SK-N-SH (cell line): ENCODE results near the gene MINDY1. TPM values are rescaled to one million over a fixed set of nuclear protein-coding genes. Genes with fewer than 3 reads are reported as not detected.

Experiments
- CTCF ChIA-PET: fragments of 300-600, 350-600 bp; formaldehyde crosslinking; extraction: SDS; loops from one replicate; lab custom pipeline; 2021; lab: Yijun Ruan, JAX
- POLR2A ChIA-PET: fragments of 350-600 bp; sonication (Branson Sonifier 250); formaldehyde crosslinking; extraction: SDS; loops from one replicate; lab custom pipeline; 2020; ENCODE audit warnings: antibody characterized with exemption, inconsistent platforms; lab: Yijun Ruan, JAX
- DNase-seq: peaks from one replicate; pipeline ENCODE4 v3.0.0; 2012
- H2AFZ ChIP-seq: fragments of 200-600 bp; sonication (generic); 2 replicates; pipeline ENCODE4 v1.8.1; 2016; ENCODE audit warnings: antibody characterized with exemption, mild to moderate bottlenecking, low read depth
- H3F3A ChIP-seq: fragments of 200-600 bp; sonication (generic); replicated peaks from 2 replicates; pipeline ENCODE3; 2016; ENCODE audit warnings: antibody characterized with exemption, mild to moderate bottlenecking; ENCODE audit not compliant: insufficient read depth
- H3K27ac ChIP-seq, 2 experiments: fragments of 200-500 bp in 1 of 2; fragments of 200-600 bp in 1 of 2; sonication (Bioruptor generic) in 1 of 2; sonication (generic), shearing (Covaris generic) in 1 of 2; 2 replicates each; pipeline versions ENCODE4 v1.5.1 to v1.6.1; 2014 to 2016; ENCODE audit warnings: low read depth in 2 of 2, inconsistent platforms in 1 of 2, low read length in 1 of 2, mild to moderate bottlenecking in 1 of 2, mixed read lengths in 1 of 2
- H3K27me3 ChIP-seq: fragments of 200-600 bp; sonication (generic), shearing (Covaris generic); 2 replicates; pipeline ENCODE4 v1.6.1; 2016; ENCODE audit warnings: mixed run types; ENCODE audit not compliant: insufficient read depth
- H3K36me3 ChIP-seq, 2 experiments: fragments of 200-500 bp in 1 of 2; fragments of 200-600 bp in 1 of 2; sonication (Bioruptor generic) in 1 of 2; sonication (generic) in 1 of 2; replicated peaks in 1 of 2; 2 replicates each; pipeline versions ENCODE3 to v1.5.1; 2014 to 2016; ENCODE audit warnings: low read length in 1 of 2, mild to moderate bottlenecking in 1 of 2; ENCODE audit not compliant: insufficient read depth in 2 of 2, control insufficient read depth in 1 of 2
- H3K4me1 ChIP-seq, 2 experiments: fragments of 200-500 bp in 1 of 2; fragments of 200-600 bp in 1 of 2; sonication (Bioruptor generic) in 1 of 2; sonication (generic), shearing (Covaris generic) in 1 of 2; 2 replicates each; pipeline versions ENCODE4 v1.5.1 to v1.6.1; 2014 to 2016; ENCODE audit warnings: low read depth in 1 of 2, low read length in 1 of 2, mixed run types in 1 of 2; ENCODE audit not compliant: insufficient read depth in 2 of 2, control insufficient read depth in 1 of 2
- H3K4me2 ChIP-seq: fragments of 200-600 bp; sonication (generic), shearing (Covaris generic); 2 replicates; pipeline ENCODE4 v1.6.1; 2017; ENCODE audit warnings: mixed run types
- H3K4me3 ChIP-seq, 2 experiments: fragments of 200-500 bp in 1 of 2; fragments of 200-600 bp in 1 of 2; sonication (Bioruptor generic) in 1 of 2; sonication (generic), shearing (Covaris generic) in 1 of 2; 2 replicates each; pipeline versions ENCODE4 v1.5.1 to v1.8.1; 2014 to 2016; ENCODE audit warnings: low read depth in 2 of 2, inconsistent platforms in 1 of 2, low read length in 1 of 2, mild to moderate bottlenecking in 1 of 2, mixed read lengths in 1 of 2, moderate library complexity in 1 of 2
- H3K79me2 ChIP-seq: fragments of 200-600 bp; sonication (generic); 2 replicates; pipeline ENCODE4 v1.8.1; 2017; ENCODE audit warnings: mild to moderate bottlenecking; ENCODE audit not compliant: insufficient read depth
- H3K9ac ChIP-seq: fragments of 200-600 bp; sonication (generic); 2 replicates; pipeline ENCODE4 v1.6.1; 2017; ENCODE audit warnings: mixed run types
- H3K9me2 ChIP-seq: fragments of 200-600 bp; sonication (generic); 2 replicates; pipeline ENCODE4 v1.6.1; 2017; ENCODE audit warnings: mixed run types
- H3K9me3 ChIP-seq: fragments of 200-600 bp; sonication (generic); 2 replicates; pipeline ENCODE4 v1.6.1; 2017; ENCODE audit warnings: mixed run types, mild to moderate bottlenecking, moderate library complexity
- H4K20me1 ChIP-seq: fragments of 200-600 bp; sonication (generic); 2 replicates; pipeline ENCODE4 v1.6.1; 2017; ENCODE audit warnings: mild to moderate bottlenecking, mixed run types; ENCODE audit not compliant: insufficient read depth
- ELF1 ChIP-seq: IDR thresholded peaks from 2 replicates; pipeline ENCODE4 v1.4.0; 2012
- FOXM1 ChIP-seq: IDR thresholded peaks from 2 replicates; pipeline ENCODE4 v1.4.0; 2012; ENCODE audit warnings: low read depth, mild to moderate bottlenecking
- GABPA ChIP-seq: IDR thresholded peaks from 2 replicates; pipeline ENCODE4 v1.4.0; 2012; ENCODE audit warnings: low read depth, mild to moderate bottlenecking
- GATA2 ChIP-seq: sonication (generic); formaldehyde crosslinking; IDR thresholded peaks from 2 replicates; pipeline ENCODE4 v1.5.0; 2020; ENCODE audit warnings: mild to moderate bottlenecking, missing genetic modification reagents
- JUND ChIP-seq: IDR thresholded peaks from 2 replicates; pipeline ENCODE4 v1.4.0; 2012
- MAX ChIP-seq: IDR thresholded peaks from 2 replicates; pipeline ENCODE4 v1.4.0; 2012; ENCODE audit warnings: low read depth
- PBX3 ChIP-seq: IDR thresholded peaks from 2 replicates; pipeline ENCODE4; 2012
- POLR2AphosphoS5 ChIP-seq: IDR thresholded peaks from 2 replicates; pipeline ENCODE4 v1.6.1; 2012; ENCODE audit warnings: low read depth, low read length
- RAD21 ChIP-seq: IDR thresholded peaks from 2 replicates; pipeline ENCODE4 v1.6.1; 2012; ENCODE audit warnings: mild to moderate bottlenecking, low read length
- RCOR1 ChIP-seq: fragments of 150-350 bp; IDR thresholded peaks from 2 replicates; pipeline ENCODE4 v1.6.1; 2017; ENCODE audit warnings: antibody characterized with exemption, low read length
- REST ChIP-seq: IDR thresholded peaks from 2 replicates; pipeline ENCODE4 v1.6.1; 2012; ENCODE audit warnings: mild to moderate bottlenecking, low read depth, low read length, moderate library complexity
- SMC3 ChIP-seq: IDR thresholded peaks from 2 replicates; pipeline ENCODE4 v1.6.1; 2012; ENCODE audit warnings: low read depth, low read length, improper control_type of control experiment
- TAF1 ChIP-seq: IDR thresholded peaks from 2 replicates; pipeline ENCODE4 v1.6.1; 2012; ENCODE audit warnings: low read depth, mild to moderate bottlenecking, low read length, moderate library complexity, borderline replicate concordance
- TEAD4 ChIP-seq: IDR thresholded peaks from 2 replicates; pipeline ENCODE4 v1.4.0; 2012; ENCODE audit warnings: mild to moderate bottlenecking, borderline replicate concordance; ENCODE audit not compliant: insufficient read depth
- USF1 ChIP-seq: IDR thresholded peaks from 2 replicates; pipeline ENCODE4 v1.4.0; 2012; ENCODE audit warnings: low read depth, borderline replicate concordance
- YY1 ChIP-seq: IDR thresholded peaks from 2 replicates; pipeline ENCODE4 v1.4.0; 2012; ENCODE audit warnings: low read depth, mild to moderate bottlenecking
- ZBTB33 ChIP-seq: IDR thresholded peaks from 2 replicates; pipeline ENCODE4 v1.4.0; 2012; ENCODE audit warnings: low read depth, borderline replicate concordance
- WGBS: methylation state at CpG from one replicate; pipeline ENCODE4 v1.1.6; 2017; ENCODE audit warnings: low lambda C conversion rate; 5-methylcytosine and 5-hydroxymethylcytosine counted together
- polyA plus RNA-seq, 3 experiments: library from polyadenylated mRNA; depleted of rRNA; stranded (reverse); fragments of >200 nt; gene quantifications; 2 replicates each; pipeline ENCODE4 v1.2.3, GENCODE V29; 2012

MINDY1 gene
- polyA plus RNA-seq, 1 of the 3 experiments (the other 2 are of a cell fraction) = 6.0 TPM

- H3K79me2 ChIP-seq = no peaks in the 10 kb centered on the region
- no peak overlapping the region for H3K27ac ChIP-seq
- H2AFZ ChIP-seq = no peak overlapping the region
- H4K20me1 ChIP-seq = no peaks in the 10 kb centered on the region
- no peaks in the 10 kb centered on the region for H3K9me2 ChIP-seq
- no peak overlapping the region for H3K4me2 ChIP-seq
- H3K4me1 ChIP-seq = no peaks in the 10 kb centered on the region; a peak in 1 of 4 replicates
- no peak overlapping the region for H3K9ac ChIP-seq
- H3F3A ChIP-seq = no peaks in the 10 kb centered on the region
- no peaks in the 10 kb centered on the region for H3K9me3 ChIP-seq
- DNase-seq = no peak
- peaks cover 0 to 11% of the 10 kb centered on the region in 2 experiments for H3K36me3 ChIP-seq
- WGBS = 69% methylated on average over 4 of the region's 5 CpGs
- TF ChIP-seq RCOR1 (no peak), GABPA (no peak), ELF1 (no peak), SMC3 (no peak), GATA2 (CRISPR knock-in tag) (no peak), POLR2AphosphoS5 (no peak), JUND (no peak), TAF1 (no peak), ZBTB33 (no peak)
- TF ChIP-seq, all 33 proteins: peak for 0
- POLR2A ChIA-PET = no interaction called here
- H3K4me3 ChIP-seq = no peak overlapping the region
- no peaks in the 10 kb centered on the region for H3K27me3 ChIP-seq
- CTCF ChIA-PET = interaction anchor here (0.6 to 15.9 kb wide), 4 partner anchors 7 to 718 kb away, joined by 3 to 371 read pairs (median 41); partner anchors contain the start of genes ANXA9, CERS2, MINDY1 and SETDB1
Observed at GRCh38 chr1:150997949-150998348, 8.8 kb downstream of the MINDY1 start.

GRCh38 chr1:150997126-150997872, 9.4 kb downstream of the MINDY1 start:
- Histone ChIP-seq H3K36me3 (peaks cover 0 to 11% of the 10 kb centered on the region in 2 experiments), H3K9me3 (no peaks in the 10 kb centered on the region)
- POLR2A ChIA-PET = no interaction called here

More at GRCh38 chr1:150997126-150997872, 9.4 kb downstream of the MINDY1 start:
- H3K79me2 ChIP-seq = no peaks in the 10 kb centered on the region
- TF ChIP-seq RCOR1 = no peak
- no peak for TF ChIP-seq MAX
- TF ChIP-seq PBX3 = no peak
- no peak for TF ChIP-seq YY1
- no peak for TF ChIP-seq FOXM1
- TF ChIP-seq USF1 = no peak
- TF ChIP-seq POLR2AphosphoS5 = no peak
- no peak for TF ChIP-seq REST
- TF ChIP-seq JUND = no peak
- TF ChIP-seq TEAD4 = no peak
- TF ChIP-seq RAD21 = no peak
- no peaks in the 10 kb centered on the region for H3F3A ChIP-seq
- no peak overlapping the region for H2AFZ ChIP-seq
- H3K4me2 ChIP-seq = no peak overlapping the region
- no peaks in the 10 kb centered on the region for H3K27me3 ChIP-seq
- H3K9me2 ChIP-seq = no peaks in the 10 kb centered on the region
- H3K9ac ChIP-seq = no peak overlapping the region
- H3K27ac ChIP-seq = no peak overlapping the region
- no peak for DNase-seq
- no peaks in the 10 kb centered on the region for H3K4me1 ChIP-seq
- CTCF ChIA-PET = interaction anchor here (0.6 to 15.9 kb wide), 5 partner anchors 8 to 717 kb away, joined by 3 to 371 read pairs (median 11); partner anchors contain the start of genes ANXA9, CERS2, MINDY1 and SETDB1
- H3K4me3 ChIP-seq = no peak overlapping the region
- H4K20me1 ChIP-seq = no peaks in the 10 kb centered on the region
- WGBS = 91% methylated on average over 12 of the region's 20 CpGs
